Brain microvascular endothelial cell (primary cell): Measurements from ENCODE around the gene GLTP.
"Not testable (repeated sequence)": the region's sequence is repeated elsewhere in the genome, so short reads cannot be mapped to it uniquely, and the experiment has no call there.

Source experiments
- DNase-seq: peaks from one replicate; pipeline ENCODE4 v3.0.0-alpha.2; 2020
- H3K27ac ChIP-seq: fragments of 250-450 bp; sonication (Bioruptor Pico); 2 replicates; pipeline ENCODE4 v1.5.1; 2020; ENCODE audit warnings: mild to moderate bottlenecking, moderate library complexity
- H3K27me3 ChIP-seq: fragments of 250-450 bp; sonication (Bioruptor Pico); replicated peaks from 2 replicates; pipeline ENCODE4 v1.5.1; 2020; ENCODE audit warnings: mild to moderate bottlenecking
- H3K36me3 ChIP-seq: fragments of 250-450 bp; sonication (Bioruptor Pico); replicated peaks from 2 replicates; pipeline ENCODE4 v1.5.1; 2020; ENCODE audit warnings: mild to moderate bottlenecking
- H3K4me3 ChIP-seq: 2 replicates; pipeline ENCODE4 v1.5.1; 2011; ENCODE audit warnings: low read depth, mild to moderate bottlenecking, control low read depth, low read length, moderate library complexity
- in situ Hi-C: cut with HindIII; loops from 2 replicates; pipeline ENCODE4 v1.10.0; 2017; ENCODE audit warnings: low sequenced_read_pairs, low pct_ligation_motif_present
- TF ChIP-seq, protein P1 (sequence below): IDR thresholded peaks from 2 replicates; pipeline ENCODE4 v1.5.1; 2011; ENCODE audit warnings: low read depth, mild to moderate bottlenecking, moderate library complexity, low read length, control low read depth, inconsistent platforms; ENCODE audit errors: missing control alignments

The GLTP gene

DNA sequence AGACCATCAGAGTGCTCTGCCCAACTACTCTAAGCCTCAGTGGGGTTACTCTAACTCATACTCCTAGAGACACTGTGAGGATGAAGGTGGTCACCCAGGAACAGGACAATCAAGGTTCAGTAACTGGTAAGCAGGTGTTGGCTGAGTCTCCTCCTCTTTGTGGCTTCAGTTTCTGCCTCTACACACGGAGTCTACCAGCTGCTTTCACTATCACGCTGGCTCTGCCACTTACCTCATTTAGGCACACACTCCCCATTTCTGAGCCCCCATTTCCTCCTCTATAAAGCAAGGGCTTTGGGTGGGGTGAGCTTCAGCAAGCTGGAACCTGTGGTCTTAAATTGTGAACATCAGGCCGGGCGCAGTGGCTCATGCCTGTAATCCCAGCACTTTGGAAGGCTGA is 12.4 kb upstream of the GLTP start:
- in situ Hi-C loops, result no loop called here
- no peak overlapping the region for H3K27ac ChIP-seq
- H3K36me3 ChIP-seq, result no peaks in the 10 kb centered on the region
- no peaks in the 10 kb centered on the region for H3K27me3 ChIP-seq
- TF ChIP-seq, protein P1, sequence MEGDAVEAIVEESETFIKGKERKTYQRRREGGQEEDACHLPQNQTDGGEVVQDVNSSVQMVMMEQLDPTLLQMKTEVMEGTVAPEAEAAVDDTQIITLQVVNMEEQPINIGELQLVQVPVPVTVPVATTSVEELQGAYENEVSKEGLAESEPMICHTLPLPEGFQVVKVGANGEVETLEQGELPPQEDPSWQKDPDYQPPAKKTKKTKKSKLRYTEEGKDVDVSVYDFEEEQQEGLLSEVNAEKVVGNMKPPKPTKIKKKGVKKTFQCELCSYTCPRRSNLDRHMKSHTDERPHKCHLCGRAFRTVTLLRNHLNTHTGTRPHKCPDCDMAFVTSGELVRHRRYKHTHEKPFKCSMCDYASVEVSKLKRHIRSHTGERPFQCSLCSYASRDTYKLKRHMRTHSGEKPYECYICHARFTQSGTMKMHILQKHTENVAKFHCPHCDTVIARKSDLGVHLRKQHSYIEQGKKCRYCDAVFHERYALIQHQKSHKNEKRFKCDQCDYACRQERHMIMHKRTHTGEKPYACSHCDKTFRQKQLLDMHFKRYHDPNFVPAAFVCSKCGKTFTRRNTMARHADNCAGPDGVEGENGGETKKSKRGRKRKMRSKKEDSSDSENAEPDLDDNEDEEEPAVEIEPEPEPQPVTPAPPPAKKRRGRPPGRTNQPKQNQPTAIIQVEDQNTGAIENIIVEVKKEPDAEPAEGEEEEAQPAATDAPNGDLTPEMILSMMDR, result no peak
- no peak for DNase-seq
- no peak overlapping the region for H3K4me3 ChIP-seq

DNA sequence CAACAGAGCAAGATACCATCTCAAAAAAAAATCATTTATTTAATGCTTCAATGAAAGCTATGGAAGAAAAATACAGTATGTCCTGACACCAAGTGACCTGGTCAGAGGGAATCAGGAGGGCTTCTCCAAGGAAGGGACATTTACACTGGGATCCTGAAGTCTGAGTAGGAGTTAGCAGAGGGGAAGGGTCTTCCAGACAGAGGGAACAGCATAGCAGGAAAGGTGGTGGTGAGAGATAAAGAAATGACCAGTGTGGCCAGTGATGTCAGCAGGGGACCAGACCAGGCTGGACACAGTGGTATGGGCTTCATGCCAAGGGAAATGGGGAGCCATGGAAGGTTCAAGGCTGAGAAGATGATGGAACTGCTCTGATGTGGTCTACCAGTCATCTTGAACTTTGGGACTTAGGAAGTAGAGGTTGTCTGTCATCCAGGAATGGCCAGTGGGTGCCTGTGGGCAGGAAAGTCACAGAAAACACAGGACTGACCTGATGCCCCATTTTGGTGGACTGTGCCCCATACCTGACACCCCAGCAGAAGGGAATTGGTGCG is 11.9 kb upstream of the GLTP start:
- no peak overlapping the region for H3K27ac ChIP-seq
- no peak overlapping the region for H3K4me3 ChIP-seq
- TF ChIP-seq, protein P1, result no peak
- H3K27me3 ChIP-seq, result no peaks in the 10 kb centered on the region
- in situ Hi-C loops, result no loop called here
- DNase-seq, result no peak
- H3K36me3 ChIP-seq, result no peaks in the 10 kb centered on the region

DNA sequence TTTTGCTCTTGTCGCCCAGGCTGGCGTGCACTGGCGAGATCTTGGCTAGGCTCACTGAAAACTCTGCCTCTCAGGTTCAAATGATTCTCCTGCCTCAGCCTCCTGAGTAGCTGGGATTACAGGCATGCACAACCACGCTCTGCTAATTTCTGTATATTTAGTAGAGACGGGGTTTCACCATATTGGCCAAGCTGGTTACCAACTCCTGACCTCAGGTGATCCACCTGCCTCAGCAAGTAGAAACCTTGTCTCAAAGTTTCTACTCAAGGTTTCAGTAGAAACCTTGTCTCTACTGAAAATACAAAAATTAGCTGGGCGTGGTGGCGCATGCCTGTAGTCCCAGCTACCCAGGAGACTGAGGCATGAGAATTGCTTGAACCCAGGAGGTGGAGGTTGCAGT is 11.4 kb upstream of the GLTP start:
- H3K27ac ChIP-seq, DNase-seq, H3K4me3 ChIP-seq, H3K36me3 ChIP-seq, H3K27me3 ChIP-seq, in situ Hi-C loops: not testable (repeated sequence)

DNA sequence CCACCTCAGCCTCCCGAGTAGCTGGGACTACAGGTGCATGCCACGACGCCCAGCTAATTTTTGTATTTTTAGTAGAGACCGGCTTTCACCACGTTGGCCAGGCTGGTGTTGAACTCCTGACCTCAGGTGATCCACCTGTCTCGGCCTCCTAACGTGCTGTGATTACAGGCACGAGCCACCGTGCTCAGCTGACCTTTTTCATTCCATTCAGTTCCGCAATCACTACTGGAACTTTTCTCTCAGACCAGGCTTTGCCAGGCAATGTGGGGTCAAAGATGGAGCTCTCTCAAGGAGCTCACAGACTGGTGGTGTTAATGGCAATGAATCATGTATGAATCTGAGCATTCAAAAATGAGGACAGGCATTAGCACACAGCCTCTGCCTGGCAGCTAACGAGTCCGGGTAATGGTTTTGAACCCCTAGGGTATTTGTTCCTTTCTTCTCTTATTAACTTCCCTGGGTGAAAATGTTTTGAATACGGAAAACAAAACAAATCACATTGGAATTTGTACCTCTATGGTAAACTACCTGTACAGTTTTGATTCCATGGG is 10.4 kb upstream of the GLTP start:
- no peaks in the 10 kb centered on the region for H3K27me3 ChIP-seq
- no peak overlapping the region for H3K4me3 ChIP-seq
- H3K27ac ChIP-seq, result no peak overlapping the region
- no peak for DNase-seq
- in situ Hi-C loops, result no loop called here
- TF ChIP-seq, protein P1, result no peak
- H3K36me3 ChIP-seq, result no peaks in the 10 kb centered on the region

DNA sequence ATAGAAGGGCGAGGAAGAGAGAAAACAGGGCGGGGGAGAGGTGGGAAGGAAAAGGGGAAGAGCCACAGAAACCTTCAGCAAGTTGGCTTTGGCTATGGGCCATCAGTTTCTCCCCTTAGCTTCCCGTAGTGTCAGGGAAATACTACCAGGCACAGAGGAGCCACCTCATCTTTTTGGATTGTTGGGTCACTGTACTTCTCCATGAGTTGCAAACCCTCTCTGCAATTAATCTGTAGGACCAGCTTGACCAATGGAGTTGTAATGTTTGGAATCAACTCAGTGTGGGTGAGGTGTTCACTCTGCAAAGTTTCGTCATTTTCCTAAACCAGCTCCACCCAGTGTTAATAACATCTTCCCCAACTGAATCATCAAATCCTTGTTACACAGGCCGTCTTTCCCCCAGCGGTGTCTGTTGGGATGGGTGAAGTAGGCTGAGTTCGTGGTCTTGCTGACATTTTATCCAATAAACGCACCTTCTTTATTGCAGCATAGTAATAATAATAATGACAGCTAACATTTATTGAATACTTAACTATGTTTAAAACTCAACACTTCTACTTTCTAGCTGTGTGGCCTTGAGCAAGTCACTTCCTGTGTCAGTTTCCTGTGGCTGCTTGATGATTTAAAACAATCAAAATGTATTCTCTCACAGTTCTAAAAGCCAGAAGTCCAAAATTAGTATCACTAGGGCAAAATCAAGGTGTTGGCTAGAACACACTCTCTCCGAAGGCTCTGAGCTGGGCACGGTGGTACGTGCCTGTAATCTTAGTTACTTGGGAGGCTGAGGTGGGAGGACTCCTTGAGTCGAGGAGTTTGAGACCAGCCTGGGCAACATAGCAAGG is 8.1 kb upstream of the GLTP start:
- TF ChIP-seq, protein P1, result no peak
- Histone ChIP-seq H3K27me3 (no peaks in the 10 kb centered on the region), H3K27ac (peak overlapping the region; percentile 79), H3K36me3 (no peaks in the 10 kb centered on the region), H3K4me3 (no peak overlapping the region)
- in situ Hi-C loops, result no loop called here
- peak; percentile 87 for DNase-seq

DNA sequence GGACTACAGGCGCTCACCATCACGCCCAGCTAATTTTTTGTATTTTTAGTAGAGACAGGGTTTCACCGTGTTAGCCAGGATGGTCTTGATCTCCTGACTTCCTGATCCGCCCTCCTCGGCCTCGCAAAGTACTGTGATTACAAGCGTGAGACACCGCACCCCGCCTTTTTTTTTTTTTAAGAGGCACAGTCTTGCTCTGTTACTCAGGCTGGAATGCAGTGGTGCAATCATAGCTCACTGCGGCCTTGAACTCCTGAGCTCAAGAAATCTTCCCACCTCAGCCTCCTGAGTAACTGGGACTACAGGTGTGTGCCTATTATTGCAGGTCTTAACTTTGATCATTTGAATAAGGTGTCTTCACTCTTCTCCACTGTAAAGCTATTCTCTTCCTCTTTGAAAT is 5.3 kb upstream of the GLTP start:
- no peak overlapping the region for H3K4me3 ChIP-seq
- in situ Hi-C loops, result no loop called here
- no peaks in the 10 kb centered on the region for H3K27me3 ChIP-seq
- TF ChIP-seq, protein P1, result no peak
- no peak for DNase-seq
- no peak overlapping the region for H3K27ac ChIP-seq
- no peaks in the 10 kb centered on the region for H3K36me3 ChIP-seq
